SH-SY5Y (cell line): ENCODE results near the gene PELI1.

Source experiments
- GATA2 ChIP-seq: IDR thresholded peaks from 2 replicates; pipeline ENCODE4 v1.6.1; 2011; ENCODE audit warnings: mild to moderate bottlenecking, low read depth, low read length
- GATA3 ChIP-seq: IDR thresholded peaks from 2 replicates; pipeline ENCODE4 v1.6.1; 2011; ENCODE audit warnings: low read depth, mild to moderate bottlenecking, low read length, moderate library complexity

DNA sequence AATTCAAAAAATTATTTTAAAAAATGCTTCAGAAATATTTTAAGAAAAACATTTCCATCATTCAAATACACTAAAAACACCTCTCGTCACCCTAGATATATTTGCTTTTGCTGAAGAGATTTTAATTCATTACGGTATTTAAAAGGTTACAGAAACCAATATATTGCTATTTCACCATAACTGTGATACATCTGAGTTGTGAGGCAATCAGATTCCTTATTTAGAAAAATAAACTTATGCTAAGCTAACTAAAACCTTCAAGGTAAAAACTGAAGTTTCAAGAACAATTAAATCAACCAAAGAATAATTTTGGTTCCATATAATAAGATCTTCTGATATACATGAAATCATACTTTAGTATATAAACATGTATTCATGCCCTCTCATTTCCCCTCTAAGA lies 32.8 kb downstream of the PELI1 start:
- no peak for TF ChIP-seq GATA3
- TF ChIP-seq GATA2: no peak
